Muscle of leg (tissue), 11 donors: ENCODE measurements around the gene PCTP. TPM values are rescaled to one million over a fixed set of nuclear protein-coding genes. Genes with fewer than 3 reads are reported as not detected.
A peak's percentile ranks its signal among the peaks of the same experiment; 100 is the strongest.

Experiments
- DNase-seq: peaks from one replicate; pipeline ENCODE4 v3.0.0; 2013
- H3K27ac ChIP-seq: one replicate; pipeline ENCODE4 v1.5.1; 2013; ENCODE audit warnings: mild to moderate bottlenecking, low read length, control low read depth
- H3K27me3 ChIP-seq: one replicate; pipeline ENCODE4 v1.6.1; 2013; ENCODE audit warnings: low read length; ENCODE audit not compliant: control insufficient read depth, insufficient read depth
- H3K36me3 ChIP-seq: one replicate; pipeline ENCODE4 v1.6.1; 2013; ENCODE audit warnings: low read length; ENCODE audit not compliant: control insufficient read depth, insufficient read depth
- H3K4me1 ChIP-seq: one replicate; pipeline ENCODE4 v1.6.1; 2013; ENCODE audit warnings: low read length; ENCODE audit not compliant: control insufficient read depth, insufficient read depth
- H3K4me3 ChIP-seq: one replicate; pipeline ENCODE4 v1.5.1; 2013; ENCODE audit warnings: low read length, control low read depth
- H3K9me3 ChIP-seq: replicated peaks from 2 replicates; pipeline ENCODE4 v1.6.1; 2013; ENCODE audit warnings: low read depth, low read length; ENCODE audit not compliant: control insufficient read depth
- WGBS: methylation state at CpG from one replicate; pipeline ENCODE4 v1.1.5; 2013; ENCODE audit warnings: missing lambda C conversion rate; ENCODE audit not compliant: insufficient coverage; 5-methylcytosine and 5-hydroxymethylcytosine counted together
- polyA plus RNA-seq, 8 donors: library from polyadenylated mRNA; unstranded; fragments of 120-200 nt; gene quantifications; one replicate each; pipeline versions ENCODE4 v1.2.1 to v1.2.3, GENCODE V29; 2013; ENCODE audit warnings: inconsistent platforms in 1 of 8, low replicate concordance in 1 of 8; ENCODE audit not compliant: insufficient read length in 8 of 8, insufficient read depth in 1 of 8
- total RNA-seq: library from RNA; stranded (reverse); fragments of 120-200 nt; gene quantifications from one replicate; pipeline ENCODE4 v1.2.4, GENCODE V29; 2013

The PCTP gene
- total and polyA plus RNA-seq, 9 donors = 10.8 to 13.4 (median 12.3) TPM

DNA sequence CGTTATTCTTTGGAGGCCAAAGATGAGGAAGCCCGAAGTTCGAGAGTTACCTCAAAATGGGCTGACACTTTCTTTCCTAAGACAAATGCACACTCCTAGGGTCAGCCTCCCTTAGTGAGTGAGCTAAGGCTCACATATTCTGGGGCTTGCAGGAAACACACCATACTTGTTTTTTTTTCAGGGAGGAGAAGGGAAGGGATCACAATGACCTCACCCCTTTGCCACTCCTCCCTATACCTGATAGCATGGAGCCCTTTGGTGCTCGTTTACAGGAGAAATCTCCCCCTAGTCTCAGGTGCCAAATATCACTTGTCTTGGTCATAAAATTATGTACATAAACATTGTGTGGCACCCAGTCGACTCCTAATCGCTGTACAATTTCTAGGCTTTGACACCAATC is 23.6 kb upstream of the PCTP start:
- no peaks in the 10 kb centered on the region for H3K9me3 ChIP-seq
- no peak for DNase-seq
- no peak overlapping the region for H3K27ac ChIP-seq
- no peaks in the 10 kb centered on the region for H3K27me3 ChIP-seq
- no peak overlapping the region for H3K4me3 ChIP-seq
- no peaks in the 10 kb centered on the region for H3K36me3 ChIP-seq
- WGBS = 78% methylated on average over 3 of the region's 6 CpGs
- peaks cover 21% of the 10 kb centered on the region for H3K4me1 ChIP-seq

DNA sequence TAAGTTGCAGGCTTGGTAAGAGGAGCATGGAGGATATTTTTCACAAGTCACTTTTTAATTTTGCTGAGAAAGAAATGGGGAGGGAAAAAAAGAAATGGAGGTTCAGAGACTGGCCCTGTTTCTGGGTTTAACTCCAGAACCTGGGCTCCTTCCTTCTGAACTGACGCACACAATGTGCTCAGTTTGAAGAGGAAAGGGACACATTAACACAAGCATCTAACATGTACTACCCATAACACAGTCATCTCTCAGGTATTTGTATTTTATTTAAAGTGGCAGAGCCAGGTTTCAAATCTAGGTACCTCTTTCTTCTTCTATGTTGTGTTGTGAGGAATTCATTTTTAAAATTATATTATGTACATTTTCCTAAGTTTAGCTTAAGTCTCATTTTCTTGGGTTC is 22.9 kb upstream of the PCTP start:
- Histone ChIP-seq H3K27me3 (no peaks in the 10 kb centered on the region), H3K4me1 (peaks cover 23% of the 10 kb centered on the region), H3K4me3 (no peak overlapping the region), H3K27ac (no peak overlapping the region), H3K36me3 (no peaks in the 10 kb centered on the region), H3K9me3 (no peaks in the 10 kb centered on the region)
- no peak for DNase-seq
- WGBS = no CpG with 5 or more reads among the region's 1 CpG

DNA sequence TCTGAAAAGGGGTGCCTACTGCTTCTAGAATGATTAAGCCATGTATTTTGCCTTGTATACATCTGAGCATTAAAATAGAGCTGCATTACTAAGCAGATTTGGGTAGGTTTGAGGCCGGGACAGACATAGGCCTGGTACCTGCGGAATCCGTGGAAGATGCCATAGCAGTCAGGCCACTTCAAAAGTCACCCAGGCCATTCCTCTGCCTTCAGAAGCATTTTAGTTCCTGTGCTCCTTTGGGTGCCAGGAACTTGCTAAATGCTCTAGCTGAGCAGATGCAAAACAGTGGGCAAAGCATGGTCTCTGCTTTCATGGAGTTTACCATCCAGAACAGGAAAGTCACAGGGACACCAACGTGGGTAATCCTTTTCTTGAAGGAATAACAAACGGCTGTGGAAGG is 22.5 kb upstream of the PCTP start:
- Histone ChIP-seq H3K36me3 (no peaks in the 10 kb centered on the region), H3K27ac (no peak overlapping the region), H3K4me1 (peaks cover 21% of the 10 kb centered on the region), H3K27me3 (no peaks in the 10 kb centered on the region), H3K9me3 (no peaks in the 10 kb centered on the region), H3K4me3 (no peak overlapping the region)
- DNase-seq = no peak
- 88% methylated on average over 4 of the region's 5 CpGs for WGBS

DNA sequence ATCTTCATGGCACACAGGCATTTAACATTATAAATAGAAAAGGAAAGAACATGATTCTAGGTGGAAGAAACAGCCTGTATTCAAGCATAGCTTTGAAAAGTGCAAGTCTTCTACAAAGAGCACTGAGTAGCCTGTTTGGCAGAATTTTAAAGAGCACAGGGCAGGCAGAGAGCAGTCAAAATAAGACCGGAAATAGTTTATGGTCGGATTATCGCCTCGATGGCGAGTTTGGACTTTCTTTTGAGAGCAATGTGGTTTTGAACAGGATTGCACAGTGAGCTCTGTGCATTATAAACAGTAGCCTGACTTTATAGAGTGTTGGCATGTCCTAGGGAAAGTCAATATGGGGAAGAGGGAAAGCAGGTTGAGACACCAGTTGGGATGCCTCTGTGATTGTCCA is 22.0 kb upstream of the PCTP start:
- H3K36me3 ChIP-seq = no peaks in the 10 kb centered on the region
- no peak overlapping the region for H3K4me3 ChIP-seq
- H3K27me3 ChIP-seq = no peaks in the 10 kb centered on the region
- H3K4me1 ChIP-seq = peaks cover 23% of the 10 kb centered on the region
- WGBS = 29% methylated on average over 5 of the region's 5 CpGs
- no peak for DNase-seq
- H3K27ac ChIP-seq = no peak overlapping the region
- H3K9me3 ChIP-seq = no peaks in the 10 kb centered on the region

DNA sequence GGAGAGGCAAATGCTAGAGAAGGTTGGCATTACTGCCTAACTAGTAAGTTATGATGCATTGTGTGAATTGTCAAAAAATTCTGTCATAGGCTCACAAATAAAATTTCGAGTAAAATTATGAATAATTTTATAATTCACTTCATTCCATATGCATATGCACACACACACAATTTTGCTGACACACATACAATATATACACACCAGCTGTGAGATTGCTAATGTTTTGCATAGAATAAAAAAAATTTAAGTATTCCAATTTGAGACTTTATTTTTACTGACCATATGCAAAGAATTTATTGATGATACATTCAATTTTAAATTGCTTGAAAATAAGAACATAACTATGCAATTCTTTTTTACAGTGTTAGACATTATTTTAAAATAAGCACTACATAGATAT is 21.4 kb upstream of the PCTP start:
- DNase-seq = no peak
- H3K4me3 ChIP-seq = no peak overlapping the region

DNA sequence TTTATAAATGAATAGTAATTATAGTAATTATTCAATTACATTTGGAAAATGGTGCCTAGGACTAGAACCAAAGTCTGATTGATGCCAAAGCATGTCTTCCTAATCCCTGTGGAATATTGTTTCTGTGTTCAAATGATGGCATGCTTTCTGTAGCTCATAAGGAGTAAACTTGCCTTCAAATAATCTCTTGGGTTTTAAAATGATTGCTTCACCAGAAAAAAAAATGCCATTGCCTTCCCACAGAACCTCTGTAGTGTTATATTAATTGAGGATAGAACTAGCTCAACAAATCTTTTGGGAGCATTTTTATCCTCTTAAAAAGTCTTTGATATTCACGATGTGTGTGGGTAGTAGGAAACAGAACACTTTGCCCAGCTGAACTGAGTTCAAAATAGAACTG is 20.5 kb upstream of the PCTP start:
- no peak overlapping the region for H3K4me3 ChIP-seq
- H3K36me3 ChIP-seq = no peaks in the 10 kb centered on the region
- no peak overlapping the region for H3K27ac ChIP-seq
- peaks cover 25% of the 10 kb centered on the region for H3K4me1 ChIP-seq
- H3K9me3 ChIP-seq = no peaks in the 10 kb centered on the region
- no CpG with 5 or more reads among the region's 1 CpG for WGBS
- H3K27me3 ChIP-seq = no peaks in the 10 kb centered on the region
- DNase-seq = no peak

More for the DNA sequence above, 21.4 kb upstream of the PCTP start:
- H3K27me3 ChIP-seq = no peaks in the 10 kb centered on the region
- no peak overlapping the region for H3K27ac ChIP-seq
- no CpG with 5 or more reads among the region's 1 CpG for WGBS
- H3K4me1 ChIP-seq = peaks cover 26% of the 10 kb centered on the region
- no peaks in the 10 kb centered on the region for H3K9me3 ChIP-seq
- no peaks in the 10 kb centered on the region for H3K36me3 ChIP-seq

DNA sequence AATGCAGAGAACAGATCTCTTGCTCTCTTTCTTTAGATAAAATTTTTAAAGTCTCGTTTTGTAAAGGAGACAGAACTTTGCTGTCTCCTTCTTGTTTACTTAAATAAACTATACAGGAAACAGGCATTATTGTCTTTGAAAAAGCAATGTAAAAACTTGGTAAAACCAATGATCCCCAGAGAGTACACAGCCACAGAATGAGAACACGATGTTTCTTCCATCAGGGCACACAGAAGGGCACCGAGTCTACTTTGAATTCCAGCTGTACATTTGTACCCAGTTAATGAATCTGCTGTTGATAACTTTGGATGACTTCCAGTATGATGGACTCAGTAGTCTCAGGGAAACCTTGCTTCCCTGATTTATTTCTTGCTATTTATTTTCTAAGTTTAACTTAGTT is 20.0 kb upstream of the PCTP start:
- no peaks in the 10 kb centered on the region for H3K9me3 ChIP-seq
- H3K4me1 ChIP-seq = peaks cover 24% of the 10 kb centered on the region
- H3K27me3 ChIP-seq = no peaks in the 10 kb centered on the region
- WGBS = no CpG with 5 or more reads among the region's 3 CpGs
- DNase-seq = no peak
- H3K27ac ChIP-seq = peak overlapping the region; percentile 84
- H3K36me3 ChIP-seq = no peaks in the 10 kb centered on the region
- no peak overlapping the region for H3K4me3 ChIP-seq

DNA sequence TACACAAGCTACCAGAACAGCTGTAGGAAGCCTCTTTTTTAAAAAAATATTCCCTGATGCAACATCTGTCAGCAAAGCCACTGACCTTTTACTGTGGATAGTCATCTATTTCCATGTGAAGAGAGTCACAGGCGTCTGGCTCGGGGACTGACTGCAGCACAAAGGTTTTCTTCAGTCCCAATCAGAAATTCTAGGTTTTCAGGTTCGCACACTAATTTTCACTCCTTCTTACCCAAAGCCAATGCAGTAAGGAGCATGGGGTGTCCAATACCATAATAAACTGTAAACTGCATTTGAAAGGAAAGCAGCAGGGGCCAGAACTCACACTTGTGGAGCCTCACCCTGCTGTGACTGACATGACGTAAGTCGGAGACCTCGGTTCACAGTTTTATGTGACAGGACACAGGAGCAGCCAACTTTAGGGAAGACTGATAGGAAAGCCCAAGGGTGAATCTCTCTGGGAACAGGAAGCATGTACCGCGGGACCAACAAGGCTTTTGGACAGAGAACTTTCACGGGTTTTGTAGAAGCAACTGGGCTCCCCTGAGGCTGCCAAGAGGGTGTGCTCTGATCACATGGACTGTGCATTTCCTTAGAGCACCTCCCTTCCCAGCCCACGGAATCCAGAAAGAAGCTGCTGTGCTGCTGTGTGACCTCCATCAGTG is 19.1 kb upstream of the PCTP start:
- peaks cover 22% of the 10 kb centered on the region for H3K4me1 ChIP-seq
- H3K4me3 ChIP-seq = no peak overlapping the region
- 4% methylated on average over 7 of the region's 10 CpGs for WGBS
- H3K36me3 ChIP-seq = no peaks in the 10 kb centered on the region
- H3K27ac ChIP-seq = peak overlapping the region; percentile 84
- peak; percentile 88 for DNase-seq
- H3K9me3 ChIP-seq = no peaks in the 10 kb centered on the region
- no peaks in the 10 kb centered on the region for H3K27me3 ChIP-seq

DNA sequence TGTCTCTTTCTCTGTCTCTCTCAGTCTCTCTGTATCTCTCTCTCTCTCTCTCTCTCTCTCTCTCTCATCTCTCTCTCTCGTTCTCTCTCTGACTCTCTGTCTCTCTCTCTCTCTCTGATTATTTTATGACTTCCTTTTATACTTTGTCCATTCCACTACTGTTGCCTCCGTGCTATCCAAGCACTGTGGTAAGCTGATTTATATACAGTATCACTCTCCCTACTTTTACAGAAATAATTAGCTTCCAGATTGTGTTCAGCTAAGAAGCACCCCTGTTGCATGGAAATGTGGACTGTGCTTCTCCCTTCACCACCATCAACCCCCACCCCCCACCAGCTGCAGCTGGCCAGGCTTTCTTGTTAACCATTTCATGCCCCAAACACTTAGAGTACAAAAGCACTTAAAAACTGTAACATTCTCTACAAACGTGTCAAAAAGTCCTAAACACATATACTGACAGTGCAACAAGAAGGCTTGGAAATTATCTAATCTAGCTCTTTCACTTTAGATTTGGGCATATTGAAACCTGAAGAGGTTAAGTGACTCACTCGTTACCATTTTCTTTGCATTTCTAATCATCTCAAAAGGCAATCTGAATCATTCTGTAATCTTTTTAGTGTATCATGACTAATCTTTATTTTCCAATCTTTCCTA is 16.6 kb upstream of the PCTP start:
- Histone ChIP-seq H3K9me3 (no peaks in the 10 kb centered on the region), H3K27me3 (no peaks in the 10 kb centered on the region), H3K4me1 (peaks cover 22% of the 10 kb centered on the region), H3K27ac (no peak overlapping the region), H3K36me3 (no peaks in the 10 kb centered on the region), H3K4me3 (no peak overlapping the region)
- WGBS = 14% methylated on average over 1 of the region's 4 CpGs
- DNase-seq = no peak

DNA sequence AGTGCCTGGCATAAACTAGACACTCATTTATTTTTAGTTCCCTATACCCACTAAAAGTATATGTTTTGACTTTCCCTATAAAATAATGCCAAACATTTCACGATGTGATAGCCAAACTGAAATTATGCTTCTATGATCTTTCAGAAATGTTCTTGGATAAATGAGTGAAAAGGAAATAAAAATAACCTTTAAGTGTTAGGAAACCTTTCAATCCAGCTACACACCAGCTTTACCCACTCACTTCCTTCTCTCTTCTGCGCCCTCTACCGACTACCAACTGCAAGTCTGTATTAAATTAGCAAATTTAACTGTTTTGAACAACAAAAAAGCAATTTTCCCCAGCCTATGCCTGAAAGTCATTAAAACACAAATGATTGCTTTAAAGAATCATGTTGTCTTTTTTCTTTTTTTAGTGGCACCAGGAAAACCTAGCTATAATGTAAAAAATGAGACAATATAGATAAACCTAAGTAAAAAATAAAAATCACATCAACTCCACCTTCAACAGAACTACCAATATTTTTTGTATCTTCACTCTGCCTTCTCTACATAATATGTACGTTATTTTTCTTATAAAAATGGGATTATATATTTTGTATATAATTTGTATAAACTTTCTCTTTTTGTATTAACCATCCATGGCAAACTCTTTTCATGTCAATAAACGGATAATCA is 15.0 kb upstream of the PCTP start:
- H3K36me3 ChIP-seq = no peaks in the 10 kb centered on the region
- 40% methylated on average over 1 of the region's 5 CpGs for WGBS
- DNase-seq = peak; percentile 59
- H3K27me3 ChIP-seq = no peaks in the 10 kb centered on the region
- H3K9me3 ChIP-seq = no peaks in the 10 kb centered on the region
- peaks cover 21% of the 10 kb centered on the region for H3K4me1 ChIP-seq
- H3K27ac ChIP-seq = no peak overlapping the region
- H3K4me3 ChIP-seq = no peak overlapping the region
